ENCODE results near the gene FANCL.
"Not testable (repeated sequence)": the region's sequence is repeated elsewhere in the genome, so short reads cannot be mapped to it uniquely, and the experiment has no call there.

Gene FANCL

GRCh38 chr2:58240670-58241545, at the start of gene FANCL:
FANCL (minus strand) TSS chr2:58241325; CDS start chr2:58241313, 12 bp downstream.
- DNase-seq (ENCODE audit: low read depth) = peak; percentile 93
- TF ChIP-seq CTCF (IDR thresholded peaks at IDR 0.05; ENCODE audit: low read depth, low read length) = no peak
- TF ChIP-seq MAX (IDR thresholded peaks at IDR 0.05; ENCODE audit: low read depth, low read length) = 0 out of 2 replicates have a peak, but pooled peaks have one; percentile 21
- peak; percentile 87 for TF ChIP-seq POLR2A (IDR thresholded peaks at IDR 0.05; ENCODE audit: extremely low read depth, insufficient read length)
- H3K4me3 ChIP-seq (ENCODE audit: low read depth, low read length) = peak within 1 kb of the TSS; percentile 95

GRCh38 chr2:58289029-58289428, 47.9 kb upstream of the FANCL start:
- TF ChIP-seq POLR2A (IDR thresholded peaks at IDR 0.05; ENCODE audit: extremely low read depth, insufficient read length) = no peak
- no peak for TF ChIP-seq CTCF (IDR thresholded peaks at IDR 0.05; ENCODE audit: low read depth, low read length)
- TF ChIP-seq MYC (IDR thresholded peaks at IDR 0.05; ENCODE audit: low read depth, low read length) = no peak
- no peak for TF ChIP-seq MAX (IDR thresholded peaks at IDR 0.05; ENCODE audit: low read depth, low read length)
- DNase-seq (ENCODE audit: low read depth) = peak; percentile 12
- no peak overlapping the region for H3K4me3 ChIP-seq (ENCODE audit: low read depth, low read length)

- H3K4me3 ChIP-seq (ENCODE audit: low read depth, low read length) = no peak overlapping the region
- no peak for TF ChIP-seq MYC (IDR thresholded peaks at IDR 0.05; ENCODE audit: low read depth, low read length)
- TF ChIP-seq MAX (IDR thresholded peaks at IDR 0.05; ENCODE audit: low read depth, low read length) = no peak
- no peak for TF ChIP-seq POLR2A (IDR thresholded peaks at IDR 0.05; ENCODE audit: extremely low read depth, insufficient read length)
- no peak for TF ChIP-seq CTCF (IDR thresholded peaks at IDR 0.05; ENCODE audit: low read depth, low read length)
- no peak for DNase-seq (ENCODE audit: low read depth)
These were observed 42.8 kb upstream of the FANCL start for GRCh38 chr2:58283931-58284330.

GRCh38 chr2:58275144-58275543, 34.0 kb upstream of the FANCL start:
- not testable (repeated sequence) for DNase-seq (ENCODE audit: low read depth); H3K4me3 ChIP-seq (ENCODE audit: low read depth, low read length)

GRCh38 chr2:58271826-58272225, 30.7 kb upstream of the FANCL start:
- no peak for DNase-seq (ENCODE audit: low read depth)
- no peak overlapping the region for H3K4me3 ChIP-seq (ENCODE audit: low read depth, low read length)
- TF ChIP-seq POLR2A (IDR thresholded peaks at IDR 0.05; ENCODE audit: extremely low read depth, insufficient read length) (no peak), MYC (IDR thresholded peaks at IDR 0.05; ENCODE audit: low read depth, low read length) (no peak), MAX (IDR thresholded peaks at IDR 0.05; ENCODE audit: low read depth, low read length) (no peak), CTCF (IDR thresholded peaks at IDR 0.05; ENCODE audit: low read depth, low read length) (no peak)

GRCh38 chr2:58268685-58269084, 27.6 kb upstream of the FANCL start:
- TF ChIP-seq POLR2A (IDR thresholded peaks at IDR 0.05; ENCODE audit: extremely low read depth, insufficient read length) (no peak), MYC (IDR thresholded peaks at IDR 0.05; ENCODE audit: low read depth, low read length) (no peak), MAX (IDR thresholded peaks at IDR 0.05; ENCODE audit: low read depth, low read length) (no peak), CTCF (IDR thresholded peaks at IDR 0.05; ENCODE audit: low read depth, low read length) (no peak)
- no peak for DNase-seq (ENCODE audit: low read depth)
- no peak overlapping the region for H3K4me3 ChIP-seq (ENCODE audit: low read depth, low read length)
